Suprapubic skin (tissue), 4 donors: ENCODE results near the gene MAP2K5. TPM values are rescaled to one million over a fixed set of nuclear protein-coding genes. Genes with fewer than 3 reads are reported as not detected.

ENCODE experiments used
- DNase-seq, 2 donors: peaks; one replicate each; pipeline ENCODE4 v3.0.0-alpha.2; 2019; ENCODE audit warnings: low spot score in 2 of 2
- H3K27ac ChIP-seq: fragments of 200-600 bp; sonication (generic); one replicate; pipeline ENCODE4 v1.5.1; 2019
- H3K27me3 ChIP-seq: fragments of 200-600 bp; sonication (generic); one replicate; pipeline ENCODE4 v1.5.1; 2019
- H3K36me3 ChIP-seq: fragments of 200-600 bp; sonication (generic); one replicate; pipeline ENCODE4 v1.5.1; 2019
- H3K4me1 ChIP-seq: fragments of 200-600 bp; sonication (generic); one replicate; pipeline ENCODE4 v1.5.1; 2019
- H3K4me3 ChIP-seq: fragments of 200-600 bp; sonication (generic); one replicate; pipeline ENCODE4 v1.5.1; 2019; ENCODE audit warnings: mild to moderate bottlenecking
- H3K9me3 ChIP-seq: fragments of 200-600 bp; sonication (generic); one replicate; pipeline ENCODE4 v1.5.1; 2019
- CTCF ChIP-seq, 2 donors: fragments of 200-600 bp in 1 of 2; fragments of 450-650 bp in 1 of 2; sonication (generic) in 1 of 2; IDR thresholded peaks; one replicate each; pipeline ENCODE4 v1.5.1; 2016 to 2019; ENCODE audit warnings: antibody characterized with exemption in 2 of 2, mild to moderate bottlenecking in 1 of 2, moderate library complexity in 1 of 2
- EP300 ChIP-seq: sonication (generic); formaldehyde crosslinking; IDR thresholded peaks from one replicate; pipeline ENCODE4 v1.6.1; 2017; ENCODE audit warnings: antibody characterized with exemption
- POLR2A ChIP-seq, 2 donors: fragments of 450-650 bp; IDR thresholded peaks; one replicate each; pipeline ENCODE4 v1.6.1; 2017; ENCODE audit warnings: antibody characterized with exemption in 2 of 2, mild to moderate bottlenecking in 2 of 2, moderate library complexity in 2 of 2
- POLR2AphosphoS5 ChIP-seq, 3 donors: sonication (generic); formaldehyde crosslinking; IDR thresholded peaks; one replicate each; pipeline ENCODE4 v1.6.1; 2017; ENCODE audit warnings: antibody characterized with exemption in 3 of 3
- WGBS: methylation state at CpG from one replicate; pipeline ENCODE4 v1.1.5; 2018; 5-methylcytosine and 5-hydroxymethylcytosine counted together
- total RNA-seq, 4 donors: library from RNA; depleted of rRNA; stranded (reverse); fragments of >200 nt; gene quantifications; one replicate each; pipeline ENCODE4 v1.1.0, GENCODE V29; 2016

The MAP2K5 gene
- total RNA-seq, 4 donors from 2014 or later: 9.5 to 18.5 (median 10.2) TPM

- no peaks in the 10 kb centered on the region for H3K27me3 ChIP-seq
- 74% methylated on average over 3 of the region's 3 CpGs for WGBS
- no peak overlapping the region for H3K27ac ChIP-seq
- no peaks in the 10 kb centered on the region for H3K9me3 ChIP-seq
- no peak overlapping the region for H3K4me3 ChIP-seq
- TF ChIP-seq EP300: no peak
- H3K4me1 ChIP-seq: no peaks in the 10 kb centered on the region
- H3K36me3 ChIP-seq: no peaks in the 10 kb centered on the region
- no peak for DNase-seq
These were observed 22.5 kb downstream of the MAP2K5 start for GRCh38 chr15:67564968-67565345.

- 98% methylated on average over 3 of the region's 3 CpGs for WGBS
- Histone ChIP-seq H3K27ac (no peak overlapping the region), H3K27me3 (no peaks in the 10 kb centered on the region), H3K4me1 (no peaks in the 10 kb centered on the region), H3K4me3 (no peak overlapping the region), H3K36me3 (peaks cover 9% of the 10 kb centered on the region), H3K9me3 (no peaks in the 10 kb centered on the region)
- DNase-seq: no peak
- TF ChIP-seq POLR2AphosphoS5 (IDR thresholded peaks at IDR 0.05): no peak
These were observed 27.2 kb downstream of the MAP2K5 start for GRCh38 chr15:67569668-67570067.

GRCh38 chr15:67570875-67571647 is 28.6 kb downstream of the MAP2K5 start:
- no peak for TF ChIP-seq EP300
- no peak for TF ChIP-seq CTCF (IDR thresholded peaks at IDR 0.05)
- no peak for TF ChIP-seq POLR2A (IDR thresholded peaks at IDR 0.05)
- TF ChIP-seq POLR2AphosphoS5 (IDR thresholded peaks at IDR 0.05): no peak
- H3K36me3 ChIP-seq: peaks cover 9% of the 10 kb centered on the region
- H3K27ac ChIP-seq: no peak overlapping the region
- no peak overlapping the region for H3K4me3 ChIP-seq
- H3K9me3 ChIP-seq: no peaks in the 10 kb centered on the region
- H3K4me1 ChIP-seq: no peaks in the 10 kb centered on the region
- no peaks in the 10 kb centered on the region for H3K27me3 ChIP-seq
- 94% methylated on average over 4 of the region's 4 CpGs for WGBS
- DNase-seq: no peak

GRCh38 chr15:67571648-67572415 is 29.3 kb downstream of the MAP2K5 start:
- no peak for DNase-seq
- 97% methylated on average over 5 of the region's 5 CpGs for WGBS
- no peaks in the 10 kb centered on the region for H3K9me3 ChIP-seq
- TF ChIP-seq POLR2AphosphoS5 (IDR thresholded peaks at IDR 0.05) (no peak), POLR2A (IDR thresholded peaks at IDR 0.05) (no peak)
- H3K27me3 ChIP-seq: no peaks in the 10 kb centered on the region
- no peaks in the 10 kb centered on the region for H3K4me1 ChIP-seq
- no peak overlapping the region for H3K4me3 ChIP-seq
- H3K27ac ChIP-seq: no peak overlapping the region
- H3K36me3 ChIP-seq: peaks cover 9% of the 10 kb centered on the region

- Histone ChIP-seq H3K27ac (no peak overlapping the region), H3K9me3 (no peaks in the 10 kb centered on the region), H3K4me3 (no peak overlapping the region), H3K36me3 (peaks cover 9% of the 10 kb centered on the region), H3K27me3 (no peaks in the 10 kb centered on the region), H3K4me1 (no peaks in the 10 kb centered on the region)
- no peak for DNase-seq
- TF ChIP-seq EP300: no peak
- WGBS: 100% methylated on average over 3 of the region's 3 CpGs
These were observed 30.7 kb downstream of the MAP2K5 start for GRCh38 chr15:67573194-67573593.

GRCh38 chr15:67575039-67575502 is 32.6 kb downstream of the MAP2K5 start:
- H3K9me3 ChIP-seq: no peaks in the 10 kb centered on the region
- no peak for DNase-seq
- H3K27ac ChIP-seq: no peak overlapping the region
- H3K4me1 ChIP-seq: no peaks in the 10 kb centered on the region
- no peaks in the 10 kb centered on the region for H3K27me3 ChIP-seq
- WGBS: 81% methylated on average over 4 of the region's 4 CpGs
- H3K4me3 ChIP-seq: no peak overlapping the region
- no peak for TF ChIP-seq EP300
- no peak for TF ChIP-seq POLR2A (IDR thresholded peaks at IDR 0.05)
- TF ChIP-seq CTCF (IDR thresholded peaks at IDR 0.05): no peak
- no peak for TF ChIP-seq POLR2AphosphoS5 (IDR thresholded peaks at IDR 0.05)
- H3K36me3 ChIP-seq: peaks cover 9% of the 10 kb centered on the region

- no peaks in the 10 kb centered on the region for H3K36me3 ChIP-seq
- DNase-seq: no peak
- H3K4me1 ChIP-seq: no peaks in the 10 kb centered on the region
- no peak overlapping the region for H3K27ac ChIP-seq
- H3K4me3 ChIP-seq: no peak overlapping the region
- TF ChIP-seq POLR2AphosphoS5 (IDR thresholded peaks at IDR 0.05) (no peak), CTCF (IDR thresholded peaks at IDR 0.05) (no peak), EP300 (no peak), POLR2A (IDR thresholded peaks at IDR 0.05) (no peak)
- H3K27me3 ChIP-seq: no peaks in the 10 kb centered on the region
- no peaks in the 10 kb centered on the region for H3K9me3 ChIP-seq
- 96% methylated on average over 4 of the region's 4 CpGs for WGBS
These were observed 35.6 kb downstream of the MAP2K5 start for GRCh38 chr15:67578020-67578600.
